NCI-H1436 treated with DMSO at 0.1 percent for 48 hours (cell line): ENCODE data around the gene C1QTNF1.

Source experiments
- DNase-seq: peaks from one replicate; lab custom pipeline; 2025; lab: John Stamatoyannopoulos, UW

C1QTNF1 gene

GRCh38 chr17:79023886-79024771, at the start of gene C1QTNF1:
Gene C1QTNF1, plus strand, starts transcription at chr17:79024169. Its CDS starts 19,800 bp downstream, at chr17:79043969.
- DNase-seq: no peak

- DNase-seq: no peak
Measured at GRCh38 chr17:78974635-78975591, 49.1 kb upstream of the C1QTNF1 start.

GRCh38 chr17:78976907-78977680, 46.9 kb upstream of the C1QTNF1 start:
- no peak for DNase-seq

- no peak for DNase-seq
Measured at GRCh38 chr17:78977681-78977943, 46.4 kb upstream of the C1QTNF1 start.

- DNase-seq: no peak
Measured at GRCh38 chr17:78977997-78978973, 45.7 kb upstream of the C1QTNF1 start.

GRCh38 chr17:78979780-78980623, 44.0 kb upstream of the C1QTNF1 start, which contains the start of gene LGALS3BP:
Gene LGALS3BP, minus strand, starts transcription at chr17:78979923. Its CDS starts 2,732 bp downstream, at chr17:78977191.
- peak; percentile 94 for DNase-seq

- DNase-seq: no peak
Measured at GRCh38 chr17:78980624-78980972, 43.4 kb upstream of the C1QTNF1 start.

GRCh38 chr17:78981010-78981888, 42.7 kb upstream of the C1QTNF1 start:
- no peak for DNase-seq

GRCh38 chr17:78985395-78985794, 38.6 kb upstream of the C1QTNF1 start:
- no peak for DNase-seq

- DNase-seq: no peak
Measured at GRCh38 chr17:78986048-78986648, 37.8 kb upstream of the C1QTNF1 start.

- peak; percentile 16 for DNase-seq
Measured at GRCh38 chr17:78986649-78987328, 37.2 kb upstream of the C1QTNF1 start.

GRCh38 chr17:78988152-78988551, 35.8 kb upstream of the C1QTNF1 start:
- no peak for DNase-seq

- no peak for DNase-seq
Measured at GRCh38 chr17:78990349-78991016, 33.5 kb upstream of the C1QTNF1 start.

GRCh38 chr17:78991017-78991738, 32.8 kb upstream of the C1QTNF1 start:
- no peak for DNase-seq

GRCh38 chr17:78991906-78992532, 31.9 kb upstream of the C1QTNF1 start:
- DNase-seq: no peak

- no peak for DNase-seq
Measured at GRCh38 chr17:78992542-78993212, 31.3 kb upstream of the C1QTNF1 start.
